CD4-positive, alpha-beta T cell treated with Interleukin-10 for 1 hour (primary cell): ENCODE results near the gene FBLN1.
"Not testable (repeated sequence)": the region's sequence is repeated elsewhere in the genome, so short reads cannot be mapped to it uniquely, and the experiment has no call there.

ENCODE experiments used
- DNase-seq: peaks from one replicate; pipeline ENCODE4 v3.0.0-alpha.2; 2020

Gene FBLN1

DNA sequence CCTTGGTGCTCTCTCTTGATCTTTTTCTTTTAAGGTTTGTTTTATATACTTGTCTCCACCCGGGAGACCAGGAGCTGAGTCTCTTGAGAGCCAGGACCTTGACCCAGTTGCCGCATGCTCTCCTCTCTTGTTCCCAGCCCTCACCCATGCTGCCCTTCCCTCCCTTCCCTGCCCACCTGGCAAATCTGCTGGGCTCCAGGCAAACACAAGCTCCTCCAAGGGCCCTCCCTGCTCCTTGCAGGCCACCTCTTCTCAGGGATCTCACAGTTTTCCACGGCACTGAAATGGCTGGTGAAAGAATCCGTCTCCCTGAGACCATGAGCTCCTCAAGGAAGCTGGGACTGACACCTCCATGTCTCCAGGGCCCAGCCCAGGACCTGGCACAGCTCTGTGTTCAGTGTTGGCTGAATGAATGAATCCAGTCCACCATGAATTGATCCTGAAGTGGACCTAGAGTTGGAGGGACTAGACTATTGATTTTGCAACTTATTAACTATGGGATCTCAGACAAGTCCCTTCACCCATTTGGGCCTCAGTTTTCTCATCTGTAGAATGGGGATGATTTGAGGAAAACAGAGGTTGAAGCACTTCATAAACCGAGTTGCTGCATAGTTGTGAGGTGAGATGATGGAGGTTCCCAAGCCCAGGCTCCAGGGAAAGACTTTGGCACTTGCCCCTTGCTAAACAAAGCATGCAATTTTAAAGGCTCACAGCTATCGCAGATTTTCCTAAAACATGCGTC is 25.1 kb upstream of the FBLN1 start:
- DNase-seq = no peak

DNA sequence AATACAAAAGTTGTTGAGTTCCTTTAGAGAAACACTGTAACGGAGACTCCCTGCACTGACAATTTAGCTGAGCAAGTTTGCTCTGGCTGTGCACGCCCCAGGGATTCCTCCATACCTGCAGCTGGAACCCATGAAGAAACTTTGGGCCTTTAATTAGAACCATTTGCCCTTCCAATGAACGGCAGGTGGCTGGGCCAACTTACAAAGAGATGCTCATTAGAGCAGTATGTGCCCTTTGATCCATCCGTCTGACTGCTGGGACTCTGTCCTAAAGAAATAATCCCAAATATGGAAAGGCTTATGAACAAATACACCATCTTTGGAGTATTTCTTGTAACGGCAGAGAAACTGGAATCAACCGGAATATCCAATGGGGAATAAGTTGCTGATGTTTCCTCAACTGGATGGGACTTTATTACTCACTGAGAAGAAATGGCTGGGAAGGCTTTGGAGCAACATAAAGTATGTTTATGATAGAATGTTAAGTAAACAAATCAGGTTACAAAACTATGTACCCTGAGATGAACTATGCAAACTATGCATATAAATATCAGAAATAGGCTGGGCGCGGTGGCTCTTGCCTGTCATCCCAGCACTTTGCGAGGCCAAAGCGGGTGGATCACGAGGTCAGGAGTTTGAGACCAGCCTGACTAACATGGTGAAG is 24.4 kb upstream of the FBLN1 start:
- DNase-seq = no peak

DNA sequence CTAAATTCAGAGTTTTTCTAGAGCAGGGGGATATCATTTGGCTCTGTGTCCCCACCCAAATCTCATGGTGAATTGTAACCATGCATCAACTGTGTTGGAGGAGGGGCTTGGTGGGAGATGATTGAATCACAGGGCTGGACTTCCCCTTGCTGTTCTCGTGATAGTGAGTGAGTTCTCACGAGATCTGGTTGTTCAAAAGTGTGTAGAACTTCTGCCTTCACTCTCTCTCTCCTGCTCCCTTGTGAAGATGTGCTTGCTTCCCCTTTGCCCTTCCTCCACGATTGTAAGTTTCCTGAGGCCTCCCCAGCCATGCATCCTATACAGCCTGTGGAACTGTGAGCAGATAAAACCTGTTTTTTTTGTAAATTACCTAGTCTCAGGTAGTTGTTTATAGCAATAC is 22.0 kb upstream of the FBLN1 start:
- no peak for DNase-seq

DNA sequence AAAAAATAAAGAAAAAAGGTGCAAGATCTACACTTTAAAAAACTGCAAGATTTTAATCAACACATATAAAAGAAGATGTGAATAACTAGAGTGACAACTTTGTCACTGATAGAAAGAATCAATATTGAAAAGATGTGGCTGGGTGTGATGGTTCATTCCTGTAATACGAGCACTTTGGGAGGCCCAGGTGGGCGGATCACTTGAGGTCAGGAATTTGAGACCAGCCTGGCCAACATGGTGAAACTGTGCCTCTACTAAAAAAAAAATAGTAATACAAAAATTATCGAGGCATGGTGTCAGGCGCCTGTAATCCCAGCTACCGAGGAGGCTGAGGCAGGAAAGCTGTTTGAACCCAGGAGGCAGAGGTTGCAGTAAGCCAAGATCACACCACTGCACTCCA is 21.0 kb upstream of the FBLN1 start:
- no peak for DNase-seq

DNA sequence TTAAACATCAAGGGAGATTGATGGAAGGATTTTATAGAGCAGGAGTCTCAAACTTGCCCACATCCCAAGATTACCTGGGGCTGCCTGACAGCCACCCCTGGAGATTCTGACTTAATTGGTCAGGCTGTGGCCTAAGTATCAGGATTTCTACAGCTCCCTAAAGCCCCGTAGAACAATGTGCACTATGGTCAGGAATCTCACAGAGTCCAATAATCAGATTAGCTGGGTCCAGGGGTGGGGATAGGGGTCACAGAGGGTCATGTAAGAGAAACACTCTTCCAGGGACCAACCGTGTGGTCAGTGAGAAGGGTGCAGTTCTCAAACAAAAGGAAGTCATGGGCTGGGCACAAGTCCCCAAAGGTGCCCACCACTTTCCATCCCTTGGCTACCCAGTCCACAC is 20.5 kb upstream of the FBLN1 start:
- no peak for DNase-seq

DNA sequence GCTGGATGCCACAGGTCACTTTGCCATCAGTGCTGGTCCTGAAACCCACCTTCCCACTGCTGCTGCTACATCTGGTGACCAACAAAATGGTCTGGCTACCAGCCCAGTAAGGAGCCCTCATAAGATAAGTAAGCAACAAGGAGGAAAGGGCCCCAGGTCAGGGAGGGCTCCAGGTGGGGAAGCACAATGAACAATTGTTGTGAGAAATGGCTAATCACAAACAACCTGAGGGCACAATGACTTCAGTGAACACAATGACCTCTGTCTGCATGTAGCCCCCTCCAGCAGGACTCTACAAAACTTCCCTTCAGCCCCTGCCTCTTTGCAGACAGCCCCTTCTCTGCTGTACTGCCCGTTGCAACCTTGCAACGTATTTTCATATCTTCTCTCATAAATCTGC is 19.4 kb upstream of the FBLN1 start:
- no peak for DNase-seq

DNA sequence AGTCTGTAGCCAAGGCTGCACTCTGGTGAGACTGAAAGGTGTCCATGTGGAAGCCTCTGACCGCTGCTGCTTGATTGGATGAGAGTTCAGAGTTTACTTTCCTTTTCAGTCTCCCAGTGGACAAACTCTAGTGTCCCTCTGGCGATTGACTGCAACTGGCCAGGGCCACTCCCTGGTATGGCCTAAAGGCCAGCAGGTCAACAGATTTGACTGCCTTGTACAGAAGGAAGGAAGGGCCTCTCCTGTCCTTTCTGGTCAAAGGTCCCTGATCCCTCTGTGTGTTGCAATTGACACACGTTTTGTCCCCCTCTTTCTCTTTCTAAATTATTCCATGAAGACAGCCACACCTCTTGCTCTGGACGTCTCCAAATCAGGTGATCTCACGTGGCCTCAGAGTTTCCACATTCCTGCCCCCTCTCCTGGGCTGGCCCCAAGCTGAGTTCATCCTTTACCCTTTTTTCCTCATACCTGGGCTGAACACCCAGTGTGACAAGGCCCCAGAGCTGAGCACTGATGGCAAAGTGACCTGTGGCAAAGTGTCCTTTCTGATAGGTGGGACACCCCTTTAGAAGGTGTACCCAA is 18.7 kb upstream of the FBLN1 start:
- DNase-seq = no peak

DNA sequence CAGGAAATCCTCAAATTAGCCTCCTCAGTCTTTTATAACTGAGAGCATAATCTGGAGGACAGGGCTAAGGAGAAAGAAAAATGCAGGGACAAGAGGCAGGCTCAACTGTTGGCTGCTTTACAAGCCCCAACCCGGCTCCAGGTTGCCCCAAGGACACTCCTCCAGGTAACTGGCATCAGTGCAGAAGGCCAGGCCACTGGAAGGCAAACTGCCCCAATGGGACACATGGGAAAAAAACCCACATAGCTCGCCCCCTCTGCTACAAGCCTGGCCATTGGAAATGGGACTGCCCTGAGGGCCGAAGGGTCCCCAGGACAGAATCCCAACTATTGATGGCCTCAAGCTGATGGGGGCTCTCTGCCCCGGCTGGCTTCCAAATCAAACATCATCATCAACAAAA is 17.9 kb upstream of the FBLN1 start:
- no peak for DNase-seq

DNA sequence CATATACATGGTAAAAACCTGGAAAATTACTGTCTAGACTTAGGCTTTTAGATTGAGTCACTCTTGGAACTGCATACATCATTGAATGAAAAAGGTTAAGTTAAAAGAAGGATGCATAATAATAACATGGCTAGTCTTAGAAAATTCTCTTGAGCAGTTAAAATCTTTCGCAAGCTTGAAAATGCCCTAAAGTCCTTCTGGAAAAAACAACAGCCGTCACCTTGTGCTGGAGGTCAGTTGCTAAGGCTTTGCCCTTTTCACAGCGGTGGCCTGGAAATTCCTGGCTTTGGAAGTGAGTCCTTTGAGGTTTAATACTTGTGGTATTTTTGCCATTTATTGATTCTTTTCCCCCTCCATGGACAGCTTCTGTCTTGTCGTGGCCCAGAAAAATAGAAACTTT is 17.4 kb upstream of the FBLN1 start:
- DNase-seq = no peak

DNA sequence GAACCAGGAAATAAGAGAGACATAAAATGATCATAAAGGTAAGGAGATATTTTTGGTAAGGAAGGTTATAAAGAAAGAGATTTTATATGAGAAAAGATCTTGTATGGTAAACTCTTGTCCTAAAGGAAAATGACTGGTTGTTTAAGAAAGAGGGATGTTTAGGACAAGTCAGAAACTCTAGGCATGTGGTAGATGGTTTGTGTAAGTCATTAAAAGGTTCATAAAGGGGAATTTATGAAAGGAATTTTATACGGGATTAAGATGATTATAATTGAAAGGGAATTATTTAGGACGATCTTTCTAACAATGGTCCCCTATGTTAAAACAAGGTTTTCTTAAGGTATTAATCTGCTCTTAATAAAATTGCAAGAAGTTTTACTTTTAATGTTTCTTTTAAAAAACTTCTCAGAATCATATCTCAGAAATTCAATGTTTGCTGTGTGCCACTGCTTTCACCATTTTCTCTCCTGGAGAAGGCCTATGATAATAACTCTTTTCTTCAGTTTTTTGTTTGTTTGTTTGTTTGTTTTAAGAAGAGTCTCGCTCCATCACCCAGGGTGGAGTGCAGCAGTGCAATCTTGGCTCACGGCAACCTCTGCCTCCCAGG is 13.8 kb upstream of the FBLN1 start:
- DNase-seq = no peak

DNA sequence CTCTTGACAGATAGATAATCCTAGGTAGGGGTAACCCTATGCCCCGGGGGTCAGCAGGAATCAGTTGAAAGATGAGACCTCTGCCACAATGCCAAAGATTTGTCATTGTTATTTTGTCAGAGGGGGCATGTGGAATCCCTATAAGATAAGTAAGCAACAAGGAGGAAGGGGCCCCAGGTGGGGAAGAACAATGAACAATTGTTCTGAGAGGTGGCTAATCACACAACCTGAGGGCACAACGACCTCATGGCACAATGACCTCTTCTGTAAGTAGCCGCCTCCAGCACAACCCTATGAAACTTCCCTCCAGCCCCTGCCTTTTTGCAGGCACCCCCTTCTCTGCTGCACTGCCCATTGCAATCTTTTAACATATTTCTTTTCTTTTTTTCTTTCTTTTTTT is 11.8 kb upstream of the FBLN1 start:
- no peak for DNase-seq

DNA sequence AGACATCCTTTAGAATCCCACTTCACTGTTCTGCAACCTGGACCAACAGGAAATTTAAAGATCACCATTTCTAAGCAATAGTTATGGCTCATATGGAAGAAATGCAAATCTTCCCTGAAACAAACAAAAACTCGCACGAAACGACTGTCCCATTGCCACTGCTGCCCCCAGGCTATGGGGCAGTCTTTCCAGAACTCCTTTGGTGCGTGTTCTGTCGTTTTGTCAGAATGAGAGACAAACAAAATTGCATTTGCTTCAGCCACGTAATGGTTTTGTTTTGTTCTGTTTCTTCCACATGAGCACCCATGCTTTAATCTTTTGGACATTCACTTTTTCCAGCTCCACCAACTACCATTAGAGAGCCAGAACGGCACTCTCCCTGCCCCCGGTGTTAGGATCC is 10.8 kb upstream of the FBLN1 start:
- DNase-seq = no peak

DNA sequence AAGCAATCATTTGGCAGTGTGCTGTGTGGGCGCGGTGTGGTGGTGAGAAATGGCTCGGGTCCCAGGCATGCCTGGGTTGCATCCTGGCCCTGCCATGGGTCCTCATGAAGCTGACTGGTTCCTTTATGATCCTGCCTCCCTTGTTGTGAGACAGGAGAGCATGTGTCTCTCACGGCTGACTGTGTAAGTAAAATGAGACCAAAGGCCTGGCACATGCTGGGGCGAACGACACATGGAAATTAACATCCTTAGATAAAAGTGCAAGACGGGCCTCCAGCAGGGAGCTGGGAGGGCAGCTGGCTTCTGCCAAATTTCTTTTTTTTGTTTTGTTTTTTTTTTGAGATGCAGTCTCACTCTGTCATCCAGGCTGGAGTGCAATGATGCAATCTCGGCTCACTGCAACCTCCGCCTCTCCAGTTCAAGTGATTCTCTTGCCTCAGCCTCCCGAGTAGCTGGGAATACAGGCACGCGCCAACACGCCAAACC is 9.4 kb upstream of the FBLN1 start:
- DNase-seq = no peak

DNA sequence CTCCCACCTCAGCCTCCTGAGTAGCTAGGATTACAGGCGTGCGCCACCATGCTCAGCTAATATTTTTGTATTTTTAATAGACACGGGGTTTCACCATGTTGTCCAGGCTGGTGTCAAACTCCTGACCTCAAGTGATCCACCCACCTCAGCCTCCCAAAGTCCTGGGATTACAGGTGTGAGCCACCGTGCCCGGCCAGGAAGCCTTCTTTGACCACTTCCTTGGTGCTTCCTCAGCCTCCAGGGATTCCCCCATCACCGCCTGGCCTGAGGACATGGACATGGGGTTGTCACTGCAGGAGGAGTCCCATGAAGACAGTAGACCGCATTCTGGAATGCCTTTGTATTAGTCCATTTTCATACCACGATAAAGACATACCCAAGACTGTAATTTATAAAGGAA is 8.4 kb upstream of the FBLN1 start:
- DNase-seq = not testable (repeated sequence)

DNA sequence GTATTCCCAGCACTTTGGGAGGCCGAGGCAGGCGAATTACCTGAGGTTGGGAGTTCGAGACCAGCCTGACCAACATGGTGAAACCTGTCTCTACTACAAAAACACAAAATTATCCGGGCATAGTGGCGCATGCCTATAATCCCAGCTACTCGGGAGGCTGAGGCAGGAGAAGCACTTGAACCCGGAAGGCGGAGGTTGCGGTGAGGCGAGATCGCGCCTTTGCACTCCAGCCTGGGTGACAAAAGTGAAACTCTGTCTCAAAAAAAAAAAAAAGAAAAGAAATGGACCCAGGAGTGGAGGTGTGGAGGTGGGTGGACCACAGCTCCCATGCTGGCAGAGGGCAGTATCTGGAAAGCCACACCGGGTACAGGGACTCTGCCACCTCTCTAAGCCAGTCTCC is 7.1 kb upstream of the FBLN1 start:
- DNase-seq = not testable (repeated sequence)

DNA sequence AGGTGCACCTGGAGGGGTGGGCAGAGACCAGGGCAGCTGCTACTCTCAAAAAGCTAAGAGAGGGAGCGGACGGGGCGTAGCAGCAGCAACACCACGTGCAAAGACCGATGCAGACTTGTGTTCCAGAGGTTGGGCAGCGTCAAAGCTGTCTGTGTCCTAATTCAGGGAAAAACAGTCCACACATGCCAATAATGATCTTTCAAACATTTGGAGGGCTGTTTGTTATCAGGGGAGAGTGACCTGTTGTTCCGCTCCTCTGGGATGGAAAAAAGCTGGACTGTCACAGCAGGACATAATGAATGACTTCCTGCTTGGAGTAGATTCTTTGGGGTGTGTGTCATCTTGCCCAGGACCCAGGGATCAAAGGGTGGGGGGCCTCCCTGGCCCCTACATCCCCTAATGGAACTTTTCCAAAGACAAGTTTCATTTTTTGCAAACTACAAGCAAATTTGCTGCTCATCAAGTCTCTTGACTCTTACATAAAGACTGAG is 6.2 kb upstream of the FBLN1 start:
- DNase-seq = no peak

DNA sequence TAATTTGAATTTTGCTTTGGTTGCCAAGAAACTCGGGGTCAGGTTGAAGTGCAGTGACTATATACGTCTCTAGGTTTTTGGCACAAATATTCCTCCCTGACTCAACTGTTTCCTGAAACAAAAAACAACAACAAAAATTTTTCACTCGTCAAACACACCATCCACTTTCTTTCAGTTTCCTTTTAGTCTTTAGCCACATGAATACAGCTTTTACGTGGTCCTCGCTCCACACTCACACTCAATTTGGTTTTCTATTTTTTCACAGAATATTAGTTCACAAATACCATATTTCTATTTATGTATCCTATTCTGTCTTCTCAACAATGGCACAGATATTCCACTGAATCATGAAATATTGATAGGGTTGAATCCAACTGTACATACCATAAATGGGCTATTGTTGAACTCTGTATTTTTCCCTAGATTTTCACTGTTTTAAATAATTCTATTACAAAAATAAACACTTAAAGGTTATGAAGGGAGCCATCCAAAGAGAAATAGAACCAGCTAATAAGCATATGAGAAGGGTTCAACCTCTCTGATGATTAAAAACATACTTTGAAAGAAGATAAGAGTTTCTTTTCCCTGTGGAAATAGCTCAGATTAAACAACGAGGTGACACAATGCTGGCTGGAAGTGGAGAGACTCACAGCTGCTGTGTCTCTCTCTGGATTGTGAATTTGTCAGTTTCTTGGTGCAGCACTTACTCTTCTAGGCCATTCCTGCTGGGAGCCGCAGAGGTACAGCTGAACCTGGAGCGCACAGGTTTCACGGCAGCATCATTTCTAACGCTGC is 5.1 kb upstream of the FBLN1 start:
- no peak for DNase-seq

DNA sequence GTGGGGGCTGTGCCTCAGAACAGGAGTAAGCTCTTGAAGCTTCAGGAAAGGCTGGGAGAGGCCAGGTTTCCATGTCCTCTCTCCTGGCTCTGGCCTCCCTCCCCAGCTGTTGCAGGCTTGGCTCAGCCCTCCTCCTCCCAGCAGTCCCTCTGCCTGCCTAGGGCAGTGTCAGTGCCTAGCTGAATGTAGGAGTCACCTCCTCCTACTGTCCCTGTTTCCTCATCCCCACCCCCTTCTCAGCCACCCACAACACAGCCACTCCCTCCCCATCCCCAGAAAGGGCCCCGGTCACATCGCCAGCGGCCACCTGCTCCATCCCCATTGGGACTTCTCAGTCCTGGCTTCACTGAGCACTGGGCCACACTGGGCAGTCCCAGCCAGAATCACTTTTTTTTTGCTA is 2.9 kb upstream of the FBLN1 start:
- DNase-seq = no peak

DNA sequence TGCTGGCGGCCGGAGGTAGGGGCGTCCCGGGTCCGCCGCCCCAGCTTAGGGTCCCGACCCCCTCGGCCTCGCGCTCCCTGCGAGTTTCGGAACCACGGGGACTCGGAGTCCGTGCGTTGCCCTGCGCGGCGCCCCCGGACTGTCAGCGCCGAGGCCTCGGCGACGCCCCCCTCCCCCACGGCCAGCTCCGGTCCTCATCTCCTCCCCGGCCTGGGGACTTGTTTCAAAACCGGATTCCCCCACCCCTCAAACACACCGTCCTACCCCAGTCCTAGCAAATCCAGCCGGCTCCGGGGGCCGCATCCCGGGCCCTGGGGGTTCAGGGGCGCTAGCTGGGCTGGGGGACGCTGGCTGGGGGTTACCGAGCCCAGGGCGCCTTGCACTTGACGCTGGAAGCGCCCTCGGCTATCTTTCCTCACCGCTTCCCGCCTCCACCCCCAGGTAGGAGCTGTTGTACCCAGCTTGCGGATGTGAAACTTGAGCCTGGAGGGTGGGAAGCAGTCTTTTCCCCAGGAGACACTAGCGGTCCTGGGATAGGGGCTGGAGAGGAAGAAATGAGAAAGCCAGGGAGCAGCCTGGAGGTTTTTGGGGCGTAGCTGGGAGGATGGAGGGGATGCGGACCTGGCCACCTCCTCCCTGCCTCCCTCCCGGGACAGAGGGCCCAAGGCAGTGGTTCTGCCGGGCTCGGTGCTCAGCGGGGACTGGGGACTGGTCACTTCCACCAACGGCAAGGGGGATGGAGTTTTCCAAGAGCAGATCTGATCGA is 550 bp downstream of the FBLN1 start:
- no peak for DNase-seq

DNA sequence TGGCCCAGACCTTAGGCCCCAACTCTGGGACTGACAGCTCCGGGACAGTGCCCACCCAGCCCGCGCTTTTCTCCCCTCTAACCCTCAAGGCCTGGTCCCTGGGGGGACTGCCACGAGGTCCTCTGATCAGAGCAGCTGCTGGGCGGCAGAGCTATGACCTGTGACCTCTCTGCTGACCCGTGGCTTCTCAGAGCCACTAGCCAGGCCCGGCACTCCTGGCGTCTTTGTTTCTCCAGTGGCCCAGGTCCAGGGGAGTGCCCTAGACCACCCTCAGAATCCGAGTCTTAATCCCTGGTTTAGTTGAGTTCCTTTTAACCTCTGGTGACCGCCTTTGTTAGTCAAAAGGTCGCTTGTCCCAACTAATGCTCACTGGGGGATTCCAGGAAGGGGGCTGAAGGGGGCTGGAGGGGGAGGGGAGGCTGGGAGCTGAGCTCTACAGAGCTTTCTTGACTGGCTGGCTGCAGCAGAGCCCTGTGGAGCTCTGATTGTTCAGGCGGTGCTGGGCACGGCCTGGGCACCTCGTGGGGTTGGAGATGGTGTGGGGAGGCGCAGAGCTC is 1.2 kb downstream of the FBLN1 start:
- DNase-seq = no peak
